ENCODE data around the gene SUN3.

SUN3 gene

GRCh38 chr7:48028938-48029337 lies at the start of gene SUN3:
Gene SUN3, minus strand, starts transcription at chr7:48029107. Its CDS starts 169 bp downstream, at chr7:48028938.
- no peak for DNase-seq (ENCODE audit: low read depth, low spot score)

GRCh38 chr7:48078470-48078869 lies 49.6 kb upstream of the SUN3 start:
- DNase-seq (ENCODE audit: low read depth, low spot score): no peak

DNA sequence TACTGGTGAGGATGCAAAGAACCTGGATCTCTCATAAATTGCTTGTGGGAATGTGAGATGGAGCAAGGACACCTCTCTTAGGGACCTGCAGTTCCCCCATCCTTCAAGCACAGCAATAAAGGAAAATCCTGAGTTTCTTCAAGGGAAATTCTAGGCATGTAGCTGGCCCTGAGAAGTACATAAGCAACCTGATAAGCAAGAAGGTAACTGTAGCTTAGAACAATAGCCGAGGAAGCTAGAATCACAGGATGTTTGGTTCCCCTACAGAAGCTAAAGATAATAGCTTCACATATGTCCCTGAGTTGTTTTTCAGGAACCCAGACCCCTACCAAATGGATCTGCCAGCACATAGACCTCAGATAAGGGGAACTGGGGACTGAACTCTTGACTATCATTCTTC lies 48.5 kb upstream of the SUN3 start:
- no peak for DNase-seq (ENCODE audit: low read depth, low spot score)

DNA sequence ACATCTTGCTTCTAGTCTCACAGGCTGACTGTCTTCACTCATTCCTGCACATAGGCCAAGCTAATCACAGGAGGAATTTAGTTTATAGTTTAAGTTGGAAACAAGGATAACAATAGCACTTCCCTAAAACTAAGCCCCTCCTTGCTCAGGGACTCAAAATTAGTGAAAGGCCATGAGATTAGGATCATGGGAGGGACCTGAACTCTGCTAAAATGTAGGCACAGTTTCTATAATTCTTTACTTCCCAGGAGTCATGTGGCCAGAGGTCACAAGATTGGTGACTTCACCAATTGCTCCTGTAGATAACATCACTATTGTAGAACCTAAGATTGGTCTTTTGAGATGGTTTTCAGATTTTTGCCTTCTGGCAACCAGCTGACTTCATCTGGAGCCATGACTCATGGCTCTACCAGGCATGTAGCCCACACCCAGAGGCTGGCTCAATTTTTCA lies 45.3 kb upstream of the SUN3 start:
- no peak for DNase-seq (ENCODE audit: low read depth, low spot score)

GRCh38 chr7:48067475-48067874 lies 38.6 kb upstream of the SUN3 start:
- no peak for DNase-seq (ENCODE audit: low read depth, low spot score)

GRCh38 chr7:48063985-48064384 lies 35.1 kb upstream of the SUN3 start:
- DNase-seq (ENCODE audit: low read depth, low spot score): no peak

DNA sequence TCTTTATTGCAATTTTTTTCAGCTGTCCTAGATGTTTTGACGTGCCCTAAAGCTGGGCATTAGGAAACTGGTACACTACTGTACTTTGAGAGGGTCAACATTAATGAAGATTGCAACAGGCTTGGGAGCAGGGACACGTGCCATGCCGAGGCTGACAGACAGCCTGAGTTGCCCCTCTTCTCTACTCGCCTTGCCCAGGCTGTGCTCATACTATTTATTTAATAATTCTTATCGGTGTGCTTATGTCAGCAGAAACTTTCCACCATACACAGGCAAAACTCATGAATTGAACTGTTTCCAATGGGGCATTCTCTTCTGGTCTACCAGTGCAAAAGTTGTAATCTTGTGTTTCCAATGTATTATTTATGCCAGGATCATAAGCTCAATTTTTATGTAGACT lies 30.8 kb upstream of the SUN3 start:
- DNase-seq (ENCODE audit: low read depth, low spot score): no peak

DNA sequence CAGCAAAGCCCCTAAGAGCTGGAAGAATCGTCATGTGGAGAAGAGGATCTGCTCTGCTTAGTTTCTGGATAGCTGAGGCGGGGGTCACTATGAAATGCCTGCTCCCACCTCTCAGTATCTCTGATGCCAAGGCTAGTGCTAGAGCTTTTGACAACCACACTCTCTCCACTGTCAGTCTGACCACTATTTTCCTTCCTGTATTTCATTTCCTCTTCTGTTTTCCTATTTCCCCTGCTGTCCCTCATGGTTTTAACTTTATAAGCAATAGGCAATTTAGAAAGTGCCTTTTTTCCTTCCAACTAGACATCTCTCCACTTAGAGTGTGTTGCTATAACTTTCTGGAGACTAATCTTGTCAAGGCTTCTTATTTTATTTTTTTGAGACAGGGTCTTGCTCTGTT lies 30.1 kb upstream of the SUN3 start:
- no peak for DNase-seq (ENCODE audit: low read depth, low spot score)

- DNase-seq (ENCODE audit: low read depth, low spot score): no peak
These were observed 24.8 kb upstream of the SUN3 start for GRCh38 chr7:48053736-48054135.

DNA sequence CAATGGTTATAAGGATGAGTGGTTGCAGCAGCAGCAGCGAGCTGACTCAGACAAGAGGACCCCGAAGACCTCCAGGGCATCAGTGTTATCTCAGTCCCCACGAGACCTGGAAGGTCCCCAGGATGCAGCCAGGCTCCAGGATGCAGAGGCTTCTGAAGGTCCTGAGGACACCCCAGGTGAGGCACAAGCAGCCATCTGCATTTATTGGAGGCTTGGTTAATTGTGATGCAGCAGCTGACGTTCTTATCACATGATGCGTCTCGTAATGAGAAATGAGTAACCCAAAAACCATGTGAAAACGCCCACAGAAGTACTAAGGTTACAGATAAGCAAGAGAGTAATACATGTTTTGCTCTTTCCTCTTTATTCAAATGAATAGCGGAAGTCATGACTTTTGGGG lies 23.8 kb upstream of the SUN3 start:
- DNase-seq (ENCODE audit: low read depth, low spot score): no peak

DNA sequence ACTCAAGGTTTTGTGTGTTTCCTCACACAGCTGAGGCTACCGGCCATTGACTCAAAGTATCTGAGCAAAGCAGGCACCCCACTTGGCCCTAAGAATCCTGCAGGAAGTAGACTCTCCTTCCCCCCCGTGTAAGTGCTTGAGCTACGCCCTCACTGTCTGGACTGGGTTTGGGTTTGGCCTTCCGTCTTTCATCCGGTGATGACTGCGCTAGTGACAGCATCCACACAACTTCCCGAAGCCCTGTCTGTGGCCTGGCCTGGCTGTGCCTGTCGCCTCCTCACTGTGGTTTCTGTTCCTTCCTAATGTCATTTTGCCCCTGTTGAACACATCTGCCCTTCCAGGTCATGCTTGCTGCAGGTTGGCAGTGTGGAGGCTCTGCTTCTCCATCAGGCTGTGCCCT lies 20.9 kb upstream of the SUN3 start:
- no peak for DNase-seq (ENCODE audit: low read depth, low spot score)

GRCh38 chr7:48048113-48048512 lies 19.2 kb upstream of the SUN3 start:
- no peak for DNase-seq (ENCODE audit: low read depth, low spot score)

- no peak for DNase-seq (ENCODE audit: low read depth, low spot score)
These were observed 17.6 kb upstream of the SUN3 start for GRCh38 chr7:48046458-48046857.

- DNase-seq (ENCODE audit: low read depth, low spot score): no peak
These were observed 16.4 kb upstream of the SUN3 start for GRCh38 chr7:48045195-48045765.

DNA sequence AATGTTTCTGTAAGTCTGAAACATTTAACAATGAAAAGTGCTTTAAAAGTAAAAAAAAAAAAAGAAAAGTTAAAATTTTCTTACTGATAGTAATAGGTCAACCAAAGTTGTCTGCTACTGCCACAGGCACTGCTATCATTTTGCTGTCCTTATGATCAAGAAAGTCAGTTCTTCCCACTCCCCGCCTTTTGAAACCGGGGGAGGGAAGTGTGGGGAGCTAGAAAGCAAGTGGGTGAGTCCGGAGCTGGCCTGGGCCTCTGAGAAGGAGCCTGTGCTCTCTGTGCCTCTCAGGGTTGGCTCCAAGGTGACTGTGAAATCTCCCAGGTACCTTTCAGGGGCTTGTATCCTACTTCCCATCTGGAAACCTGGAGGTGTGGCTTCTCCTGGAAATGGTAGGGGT lies 13.7 kb upstream of the SUN3 start:
- no peak for DNase-seq (ENCODE audit: low read depth, low spot score)

GRCh38 chr7:48042216-48042615 lies 13.3 kb upstream of the SUN3 start:
- no peak for DNase-seq (ENCODE audit: low read depth, low spot score)

DNA sequence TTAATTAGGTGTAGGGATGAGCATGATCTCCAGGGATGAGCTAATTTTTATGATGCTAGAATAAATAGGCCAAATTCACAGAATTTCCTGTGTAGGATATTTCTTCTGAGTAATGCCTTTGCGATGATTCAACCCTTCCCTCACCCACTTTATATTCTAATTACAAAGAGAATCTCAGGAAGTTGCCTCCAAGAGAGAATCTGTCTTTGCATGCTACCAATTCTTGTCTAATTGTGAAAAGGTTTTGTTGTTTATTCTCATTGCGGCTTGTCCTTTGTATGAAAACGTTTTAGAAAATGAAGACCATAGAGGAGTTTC lies 12.7 kb upstream of the SUN3 start:
- DNase-seq (ENCODE audit: low read depth, low spot score): no peak

- DNase-seq (ENCODE audit: low read depth, low spot score): no peak
These were observed 12.2 kb upstream of the SUN3 start for GRCh38 chr7:48040944-48041652.

DNA sequence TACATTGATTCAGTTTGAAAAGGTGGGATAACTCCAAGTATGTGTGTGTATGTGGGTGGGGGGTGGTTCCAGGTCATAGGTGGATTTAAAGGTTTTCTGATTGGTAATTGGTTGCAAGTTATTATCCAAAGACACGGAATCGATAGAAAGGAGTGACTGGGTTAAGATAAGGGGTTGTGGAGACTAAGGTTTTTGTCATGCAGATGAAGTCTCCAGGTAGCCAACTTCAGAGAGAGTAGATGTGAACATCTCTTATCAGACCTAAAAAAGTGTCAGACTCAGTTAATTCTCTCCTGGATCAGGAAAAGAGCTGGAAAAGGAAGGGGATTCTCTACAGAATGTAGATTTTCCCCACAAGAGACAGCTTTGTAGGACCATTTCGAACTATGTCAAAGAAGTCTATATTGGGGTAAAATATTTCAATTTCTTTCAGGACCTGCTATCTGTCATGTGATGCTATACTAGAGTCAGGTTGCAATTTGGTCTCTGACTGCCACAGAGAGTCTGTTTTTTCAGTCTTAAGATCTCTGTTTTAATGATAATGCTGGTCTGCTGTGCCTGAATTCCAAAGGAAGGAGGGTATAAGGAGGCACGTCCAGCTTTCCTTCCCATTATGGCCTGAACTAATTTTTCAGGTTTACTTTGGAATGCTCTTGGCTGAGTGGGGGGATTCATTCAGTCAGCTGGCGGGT lies 10.1 kb upstream of the SUN3 start:
- no peak for DNase-seq (ENCODE audit: low read depth, low spot score)

- peak; percentile 33 for DNase-seq (ENCODE audit: low read depth, low spot score)
These were observed 7.1 kb upstream of the SUN3 start for GRCh38 chr7:48035967-48036478.

DNA sequence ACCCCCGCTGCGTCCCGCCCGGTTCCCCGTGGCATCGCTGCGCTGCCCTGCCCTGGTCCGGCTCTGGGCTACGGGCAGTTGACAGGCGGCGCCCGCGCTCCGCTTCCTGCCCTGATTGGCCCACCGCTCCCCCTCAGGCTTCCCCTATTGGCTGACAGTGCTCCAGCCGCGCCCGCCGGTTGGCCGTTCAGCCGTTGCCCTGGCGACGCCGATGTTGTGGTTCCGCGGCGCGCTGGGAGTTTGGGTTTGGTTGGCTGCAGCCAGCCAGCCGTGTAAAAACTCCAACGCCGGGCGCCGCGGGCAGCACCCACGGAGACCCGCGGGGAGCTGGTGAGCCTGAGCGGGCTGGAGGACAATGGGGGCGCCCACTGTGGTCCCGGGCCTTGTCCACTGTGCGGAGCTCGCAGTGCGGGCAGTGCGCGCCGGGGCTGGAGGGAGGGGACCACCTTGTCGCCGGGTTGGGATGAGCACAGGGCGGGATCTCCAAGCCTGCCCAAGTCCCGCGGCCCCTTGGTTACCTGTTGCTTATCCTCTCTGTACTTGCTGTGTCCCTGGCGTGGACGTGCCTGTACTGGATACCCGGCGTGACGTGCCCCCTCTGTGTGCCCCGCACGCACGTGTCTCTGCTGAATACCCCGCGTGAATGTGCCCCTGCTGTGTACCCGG lies 6.5 kb upstream of the SUN3 start, which contains the start of gene C7orf57:
Gene C7orf57, plus strand, starts transcription at position 243 of the 666 bp plus-strand sequence. CDS start 766 bp downstream, outside the sequence.
- DNase-seq (ENCODE audit: low read depth, low spot score): peak; percentile 45

- no peak for DNase-seq (ENCODE audit: low read depth, low spot score)
These were observed 5.0 kb upstream of the SUN3 start for GRCh38 chr7:48033922-48034321.

Data from smooth muscle cell of the brain vasculature (primary cell).